HepG2 (cell line): ENCODE data around the gene ZNF382. TPM values are rescaled to one million over a fixed set of nuclear protein-coding genes. Genes with fewer than 3 reads are reported as not detected.

ENCODE experiments used
- MEIS2 ChIP-seq: sonication (generic); formaldehyde crosslinking; IDR thresholded peaks from 2 replicates; pipeline ENCODE4 v1.9.0; 2021; ENCODE audit warnings: mild to moderate bottlenecking, missing genetic modification reagents
- NFKB2 ChIP-seq: sonication (generic); formaldehyde crosslinking; IDR thresholded peaks from 2 replicates; pipeline ENCODE4 v1.4.0; 2020; ENCODE audit warnings: missing genetic modification reagents, borderline replicate concordance
- ONECUT2 ChIP-seq: sonication (generic); formaldehyde crosslinking; IDR thresholded peaks from 2 replicates; pipeline ENCODE4 v1.4.0; 2020; ENCODE audit warnings: missing genetic modification reagents
- RFXANK ChIP-seq: IDR thresholded peaks from 2 replicates; pipeline ENCODE4 v1.6.1; 2016
- SMAD9 ChIP-seq: sonication (generic); formaldehyde crosslinking; IDR thresholded peaks from 2 replicates; pipeline ENCODE4 v1.5.1; 2020; ENCODE audit warnings: mild to moderate bottlenecking, missing genetic modification reagents
- TGIF2 ChIP-seq: IDR thresholded peaks from 2 replicates; pipeline ENCODE4 v1.6.1; 2016; ENCODE audit warnings: control low read depth, missing compliant biosample characterization
- ZBTB49 ChIP-seq: sonication (generic); formaldehyde crosslinking; IDR thresholded peaks from 2 replicates; pipeline ENCODE4 v1.4.0; 2020; ENCODE audit warnings: missing genetic modification reagents, borderline replicate concordance
- ZNF784 ChIP-seq: sonication (generic); formaldehyde crosslinking; IDR thresholded peaks from 2 replicates; pipeline ENCODE4 v1.5.1; 2020; ENCODE audit warnings: missing genetic modification reagents, mild to moderate bottlenecking, borderline replicate concordance
- polyA plus RNA-seq, 8 experiments: library from polyadenylated mRNA; depleted of rRNA in 3 of 8; stranded (reverse) in 7 of 8; unstranded in 1 of 8; fragments of >200 nt; fragmentation: Illumina TruSeq in 4 of 8; extraction: Trizol in 4 of 8; gene quantifications; 2 replicates each; pipeline versions ENCODE4 v1.2.1 to v1.2.3, GENCODE V29; 2011 to 2016; ENCODE audit warnings: low read depth in 4 of 8, missing spikeins in 1 of 8, mixed read lengths in 1 of 8; ENCODE audit not compliant: insufficient read depth in 1 of 8
- total RNA-seq, 5 experiments: library from RNA; depleted of rRNA; stranded (reverse); fragments of >200 nt; fragmentation: Illumina TruSeq; extraction: Trizol; gene quantifications; 2 replicates each; pipeline ENCODE4 v1.2.3, GENCODE V29; 2016; ENCODE audit warnings: low read depth in 1 of 5
- TF ChIP-seq, protein P1 (sequence below): sonication (generic); formaldehyde crosslinking; IDR thresholded peaks from 2 replicates; pipeline ENCODE4 v1.8.1; 2023; ENCODE audit warnings: mild to moderate bottlenecking, missing genetic modification reagents, borderline replicate concordance
- TF ChIP-seq, protein P2 (sequence below): sonication (generic); formaldehyde crosslinking; IDR thresholded peaks from 2 replicates; pipeline ENCODE4 v1.4.0; 2020; ENCODE audit warnings: missing genetic modification reagents
- TF ChIP-seq, protein P3 (sequence below): sonication (generic); formaldehyde crosslinking; IDR thresholded peaks from 2 replicates; pipeline ENCODE4 v1.5.1; 2020; ENCODE audit warnings: mild to moderate bottlenecking, missing genetic modification reagents

Gene ZNF382
- total and polyA plus RNA-seq, 2 of the 13 experiments (the other 11 are each of a cell fraction or from before 2014, with no cell fraction given) = 2.3 to 6.8 TPM

- TF ChIP-seq ONECUT2 (CRISPR knock-in tag) (no peak), NFKB2 (CRISPR knock-in tag) (no peak), SMAD9 (CRISPR knock-in tag) (no peak), RFXANK (CRISPR knock-in tag) (no peak), TGIF2 (CRISPR knock-in tag) (no peak), ZNF784 (CRISPR knock-in tag) (no peak), ZBTB49 (no peak), MEIS2 (CRISPR knock-in tag) (no peak)
- TF ChIP-seq, protein P1, sequence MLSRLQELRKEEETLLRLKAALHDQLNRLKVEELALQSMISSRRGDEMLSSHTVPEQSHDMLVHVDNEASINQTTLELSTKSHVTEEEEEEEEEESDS (CRISPR knock-in tag) = no peak
- TF ChIP-seq, protein P2, sequence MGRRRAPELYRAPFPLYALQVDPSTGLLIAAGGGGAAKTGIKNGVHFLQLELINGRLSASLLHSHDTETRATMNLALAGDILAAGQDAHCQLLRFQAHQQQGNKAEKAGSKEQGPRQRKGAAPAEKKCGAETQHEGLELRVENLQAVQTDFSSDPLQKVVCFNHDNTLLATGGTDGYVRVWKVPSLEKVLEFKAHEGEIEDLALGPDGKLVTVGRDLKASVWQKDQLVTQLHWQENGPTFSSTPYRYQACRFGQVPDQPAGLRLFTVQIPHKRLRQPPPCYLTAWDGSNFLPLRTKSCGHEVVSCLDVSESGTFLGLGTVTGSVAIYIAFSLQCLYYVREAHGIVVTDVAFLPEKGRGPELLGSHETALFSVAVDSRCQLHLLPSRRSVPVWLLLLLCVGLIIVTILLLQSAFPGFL (CRISPR knock-in tag) = no peak
- TF ChIP-seq, protein P3, sequence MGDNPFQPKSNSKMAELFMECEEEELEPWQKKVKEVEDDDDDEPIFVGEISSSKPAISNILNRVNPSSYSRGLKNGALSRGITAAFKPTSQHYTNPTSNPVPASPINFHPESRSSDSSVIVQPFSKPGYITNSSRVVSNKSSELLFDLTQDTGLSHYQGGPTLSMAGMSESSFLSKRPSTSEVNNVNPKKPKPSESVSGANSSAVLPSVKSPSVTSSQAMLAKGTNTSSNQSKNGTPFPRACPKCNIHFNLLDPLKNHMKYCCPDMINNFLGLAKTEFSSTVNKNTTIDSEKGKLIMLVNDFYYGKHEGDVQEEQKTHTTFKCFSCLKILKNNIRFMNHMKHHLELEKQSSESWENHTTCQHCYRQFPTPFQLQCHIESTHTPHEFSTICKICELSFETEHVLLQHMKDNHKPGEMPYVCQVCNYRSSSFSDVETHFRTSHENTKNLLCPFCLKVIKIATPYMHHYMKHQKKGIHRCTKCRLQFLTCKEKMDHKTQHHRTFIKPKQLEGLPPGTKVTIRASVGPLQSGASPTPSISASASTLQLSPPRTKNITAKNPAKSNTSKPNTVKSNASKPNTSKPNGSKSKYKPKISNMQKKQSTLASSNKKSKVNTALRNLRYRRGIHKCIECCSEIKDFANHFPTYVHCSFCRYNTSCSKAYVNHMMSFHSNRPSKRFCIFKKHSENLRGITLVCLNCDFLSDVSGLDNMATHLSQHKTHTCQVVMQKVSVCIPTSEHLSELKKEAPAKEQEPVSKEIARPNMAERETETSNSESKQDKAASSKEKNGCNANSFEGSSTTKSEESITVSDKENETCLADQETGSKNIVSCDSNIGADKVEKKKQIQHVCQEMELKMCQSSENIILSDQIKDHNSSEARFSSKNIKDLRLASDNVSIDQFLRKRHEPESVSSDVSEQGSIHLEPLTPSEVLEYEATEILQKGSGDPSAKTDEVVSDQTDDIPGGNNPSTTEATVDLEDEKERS = no peak
Observed at GRCh38 chr19:36646746-36647145, 41.6 kb downstream of the ZNF382 start (continued).
